Activated CD4-positive, alpha-beta memory T cell treated with anti-CD3 and anti-CD28 coated beads for 36 hours (primary cell): Measurements from ENCODE around the gene CD300LG. TPM values are rescaled to one million over a fixed set of nuclear protein-coding genes. Genes with fewer than 3 reads are reported as not detected.

Experiments used
- total RNA-seq, 2 experiments: library from RNA; stranded (reverse); gene quantifications; one replicate each; pipeline ENCODE4 v1.2.3, GENCODE V29; 2021

CD300LG gene
- total RNA-seq, 2 experiments from 2014 or later = not detected

Other genes starting within 250 kb of the CD300LG start
- gene MEOX1, start 185.3 kb upstream of the CD300LG start, total RNA-seq = under 1 TPM; 0.34 to 0.67 TPM
- gene SOST, start 88.4 kb upstream of the CD300LG start, total RNA-seq = not detected
- gene DUSP3, start 68.2 kb upstream of the CD300LG start, total RNA-seq = 10 to 100 TPM; 13.8 to 14.8 TPM
- not detected for gene CFAP97D1, start 66.7 kb upstream of the CD300LG start, total RNA-seq
- under 1 TPM; 0.41 to 0.62 TPM for gene MPP3, start 14.0 kb upstream of the CD300LG start, total RNA-seq
- gene MPP2, start 60.4 kb downstream of the CD300LG start, total RNA-seq = 1 to 10 TPM; 1.8 to 2.0 TPM
- gene PPY, start 95.3 kb downstream of the CD300LG start, total RNA-seq = under 1 TPM in 1 of 2 experiments, not detected in 1; 0.90 TPM
- gene PYY, start 106.8 kb downstream of the CD300LG start, total RNA-seq = not detected
- 1 to 10 TPM; 1.5 to 1.7 TPM for gene NAGS, start 157.4 kb downstream of the CD300LG start, total RNA-seq
- 10 to 100 TPM; 27.6 to 28.2 TPM for gene TMEM101, start 167.8 kb downstream of the CD300LG start, total RNA-seq
- 10 to 100 TPM; 76.8 to 81.8 TPM for gene LSM12, start 219.5 kb downstream of the CD300LG start, total RNA-seq
- 10 to 100 TPM; 20.7 to 21.9 TPM for gene G6PC3, start 223.6 kb downstream of the CD300LG start, total RNA-seq